ES-I3 (cell line): ENCODE data around the gene PRSS57.

Source experiments
- H3K36me3 ChIP-seq: 2 replicates; pipeline ENCODE4 v1.6.1; 2013; ENCODE audit warnings: mild to moderate bottlenecking, low read length, control low read depth, moderate library complexity; ENCODE audit not compliant: insufficient read depth
- H3K4me1 ChIP-seq: 2 replicates; pipeline ENCODE4 v1.6.1; 2013; ENCODE audit warnings: mild to moderate bottlenecking, control low read depth, low read length; ENCODE audit not compliant: insufficient read depth
- H3K9ac ChIP-seq: 2 replicates; pipeline ENCODE4 v1.6.1; 2013; ENCODE audit warnings: low read depth, mild to moderate bottlenecking, low read length, moderate library complexity
- H3K9me3 ChIP-seq: 2 replicates; pipeline ENCODE4 v1.6.1; 2013; ENCODE audit warnings: mild to moderate bottlenecking, low read length, moderate library complexity; ENCODE audit not compliant: control insufficient read depth, insufficient read depth

PRSS57 gene

DNA sequence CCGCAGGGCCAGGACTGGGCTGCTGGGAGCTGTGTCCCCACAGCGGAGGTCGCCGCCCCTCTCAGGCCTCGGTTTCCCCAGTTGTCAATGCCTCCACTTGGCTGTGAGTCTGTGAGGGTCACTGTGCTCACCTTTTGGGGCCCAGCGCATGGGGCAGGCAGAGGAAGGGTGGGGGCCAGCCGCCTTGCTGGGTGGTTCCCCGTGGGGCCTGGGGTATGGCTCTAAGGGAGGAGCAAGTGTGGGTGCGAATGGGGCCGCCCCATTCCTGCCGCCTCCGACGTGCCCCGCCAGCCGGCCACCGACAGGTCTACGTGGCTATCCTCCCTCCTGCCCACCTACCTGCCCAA lies 56.4 kb downstream of the PRSS57 start:
- Histone ChIP-seq H3K9ac (peak overlapping the region; percentile 68; the same call in 1 of the 2 replicates), H3K4me1 (no peaks in the 10 kb centered on the region), H3K9me3 (no peaks in the 10 kb centered on the region), H3K36me3 (no peaks in the 10 kb centered on the region)
